ENCODE data around the gene SDK1. TPM values are rescaled to one million over a fixed set of nuclear protein-coding genes. Genes with fewer than 3 reads are reported as not detected.
"Not testable (repeated sequence)": the region's sequence is repeated elsewhere in the genome, so short reads cannot be mapped to it uniquely, and the experiment has no call there.

Gene SDK1
- total RNA-seq, 1 experiment from 2014 or later, result 1.7 TPM

DNA sequence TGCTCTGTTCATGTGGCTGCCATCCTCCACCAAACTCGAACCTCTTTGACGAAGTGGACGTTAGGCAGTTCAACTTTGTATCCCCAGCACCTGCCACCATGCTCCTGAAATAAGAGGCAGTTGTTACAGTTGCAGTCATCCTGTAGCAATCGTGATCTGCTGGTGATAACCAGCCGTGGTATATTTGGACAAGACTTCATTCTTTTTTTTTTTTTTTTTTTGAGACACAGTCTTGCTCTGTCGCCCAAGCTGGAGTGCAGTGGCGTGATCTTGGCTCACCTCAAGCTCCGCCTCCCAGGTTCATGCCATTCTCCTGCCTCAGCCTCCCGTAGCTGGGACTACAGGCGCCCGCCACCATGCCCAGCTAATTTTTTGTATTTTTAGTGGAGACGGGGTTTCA is 640.7 kb downstream of the SDK1 start:
- DNase-seq (ENCODE audit: extremely low read depth, low read depth), result not testable (repeated sequence)

GRCh38 chr7:3942276-3942675 is 641.2 kb downstream of the SDK1 start:
- DNase-seq (ENCODE audit: extremely low read depth, low read depth), result no peak

DNA sequence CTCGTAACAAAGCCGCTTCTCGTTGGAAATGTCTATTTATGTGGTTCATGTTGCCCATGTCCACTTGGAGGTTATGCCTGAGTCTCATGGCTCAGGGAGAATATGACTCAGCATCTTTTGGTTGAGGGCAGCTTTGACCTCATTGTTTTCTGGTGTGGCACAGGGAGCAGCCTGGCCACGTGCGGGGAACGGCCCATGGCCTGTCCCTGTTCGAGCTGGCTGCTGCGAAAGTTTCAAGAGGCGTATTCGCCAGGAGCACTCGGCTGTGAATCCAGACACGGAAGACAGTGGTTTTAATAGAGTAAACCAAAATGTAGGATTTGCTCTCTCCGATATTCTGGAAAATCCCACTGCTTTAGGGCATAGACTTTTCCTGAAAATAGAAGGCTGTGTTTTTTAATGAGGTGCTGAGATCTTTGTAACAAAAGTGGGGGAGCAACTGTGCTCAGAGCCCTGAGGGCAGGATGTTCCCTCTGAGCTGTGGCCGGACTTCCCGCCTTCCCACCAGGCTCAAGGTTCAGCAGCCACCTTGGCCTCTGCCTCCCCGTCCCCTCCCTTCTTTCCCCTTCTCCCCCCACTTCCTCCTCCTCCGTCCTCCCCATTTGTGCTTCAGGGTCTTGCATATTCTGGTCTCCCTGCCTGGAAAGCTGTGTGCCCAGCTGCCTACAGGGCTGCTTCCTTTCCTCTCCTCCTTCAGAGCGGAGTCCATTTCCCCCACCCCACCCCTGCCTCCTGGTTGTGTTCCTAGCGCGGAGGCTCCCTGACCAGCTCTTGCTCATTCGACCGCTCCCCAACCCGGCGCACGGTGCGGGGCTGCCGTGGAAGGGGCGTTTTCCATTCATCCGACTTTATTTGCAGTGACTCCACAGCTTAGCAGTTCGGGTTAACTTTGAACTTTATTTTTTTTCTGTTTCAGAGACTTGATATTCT is 642.0 kb downstream of the SDK1 start:
- no peak for DNase-seq (ENCODE audit: extremely low read depth, low read depth)

GRCh38 chr7:3943779-3944520 is 642.9 kb downstream of the SDK1 start:
- no peak for DNase-seq (ENCODE audit: extremely low read depth, low read depth)

DNA sequence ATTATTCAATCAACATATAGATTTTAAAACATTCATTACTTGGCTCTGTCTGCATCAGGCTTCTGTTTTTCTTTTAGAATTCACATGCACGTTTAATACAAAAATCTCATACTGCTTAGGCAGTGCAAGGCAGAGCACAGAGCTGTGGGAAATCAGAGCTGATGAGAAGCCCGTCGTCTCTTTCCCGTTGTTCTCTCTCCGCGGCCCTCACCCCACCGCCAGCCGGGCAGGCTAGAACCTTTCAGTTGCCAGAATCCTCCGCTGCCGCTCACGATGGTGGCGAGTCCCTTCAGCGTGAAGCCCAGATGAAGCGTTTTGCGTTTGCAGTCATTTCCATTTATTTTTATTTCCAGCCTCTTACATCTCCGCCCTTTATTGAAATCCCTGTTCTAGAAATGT is 648.2 kb downstream of the SDK1 start:
- no peak for DNase-seq (ENCODE audit: extremely low read depth, low read depth)

- no peak for DNase-seq (ENCODE audit: extremely low read depth, low read depth)
Measured at GRCh38 chr7:3950249-3950648, 649.2 kb downstream of the SDK1 start.

DNA sequence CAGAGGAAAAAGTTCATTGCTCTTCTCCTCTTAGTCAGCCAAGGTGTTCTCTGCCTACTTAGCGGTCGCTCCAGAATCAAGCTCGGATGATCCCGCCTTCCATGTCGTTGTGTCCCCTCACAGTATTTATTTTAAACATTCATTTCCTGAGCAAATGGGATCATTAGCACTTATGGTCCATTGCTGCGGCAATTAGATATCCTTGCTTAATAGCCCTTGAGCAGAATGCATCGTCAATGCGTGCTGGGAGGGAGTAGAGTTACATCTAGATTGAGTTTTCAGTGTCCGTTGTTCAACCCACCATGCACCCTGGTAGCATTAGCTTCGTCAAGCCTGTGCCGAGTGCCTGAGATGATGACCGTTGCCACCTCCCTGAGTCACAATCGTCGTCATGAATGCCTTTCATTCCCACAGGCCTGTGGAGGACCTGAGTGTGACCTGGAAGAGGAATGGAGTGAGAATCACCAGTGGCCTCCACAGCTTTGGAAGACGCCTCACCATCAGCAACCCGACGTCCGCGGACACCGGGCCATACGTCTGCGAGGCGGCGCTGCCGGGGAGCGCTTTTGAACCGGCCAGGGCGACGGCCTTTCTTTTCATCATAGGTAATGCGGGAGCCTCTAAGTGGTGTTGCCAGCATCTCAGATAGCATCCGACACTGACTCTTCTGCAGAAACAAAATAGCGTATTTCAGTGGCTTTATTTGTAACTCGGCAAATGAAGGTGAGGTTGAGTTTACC is 650.4 kb downstream of the SDK1 start:
- DNase-seq (ENCODE audit: extremely low read depth, low read depth), result no peak

GRCh38 chr7:3953133-3953532 is 652.1 kb downstream of the SDK1 start:
- DNase-seq (ENCODE audit: extremely low read depth, low read depth), result no peak

- DNase-seq (ENCODE audit: extremely low read depth, low read depth), result no peak
Measured at GRCh38 chr7:3953946-3954345, 652.9 kb downstream of the SDK1 start.

- DNase-seq (ENCODE audit: extremely low read depth, low read depth), result no peak
Measured at GRCh38 chr7:3955026-3955425, 654.0 kb downstream of the SDK1 start.

- no peak for DNase-seq (ENCODE audit: extremely low read depth, low read depth)
Measured at GRCh38 chr7:3955751-3956696, 655.0 kb downstream of the SDK1 start.

DNA sequence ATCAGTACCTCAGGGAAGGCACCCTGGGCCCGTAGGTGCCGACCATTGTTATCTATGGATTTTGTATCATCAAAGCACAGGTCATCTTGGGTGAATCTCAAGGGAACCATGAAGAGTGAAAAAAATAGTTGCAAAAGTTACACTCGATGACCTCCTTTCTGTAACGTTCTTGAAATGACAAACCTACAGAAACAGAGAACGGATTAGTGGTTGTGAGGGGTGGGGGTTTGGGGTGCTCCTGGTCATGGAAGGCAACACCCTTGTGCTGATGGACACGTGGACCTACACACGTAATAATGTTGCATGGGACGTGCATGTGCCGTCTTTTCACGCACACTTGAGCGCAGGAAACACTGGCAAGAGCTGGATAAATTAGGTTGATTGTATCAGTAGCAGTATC is 655.9 kb downstream of the SDK1 start:
- no peak for DNase-seq (ENCODE audit: extremely low read depth, low read depth)

DNA sequence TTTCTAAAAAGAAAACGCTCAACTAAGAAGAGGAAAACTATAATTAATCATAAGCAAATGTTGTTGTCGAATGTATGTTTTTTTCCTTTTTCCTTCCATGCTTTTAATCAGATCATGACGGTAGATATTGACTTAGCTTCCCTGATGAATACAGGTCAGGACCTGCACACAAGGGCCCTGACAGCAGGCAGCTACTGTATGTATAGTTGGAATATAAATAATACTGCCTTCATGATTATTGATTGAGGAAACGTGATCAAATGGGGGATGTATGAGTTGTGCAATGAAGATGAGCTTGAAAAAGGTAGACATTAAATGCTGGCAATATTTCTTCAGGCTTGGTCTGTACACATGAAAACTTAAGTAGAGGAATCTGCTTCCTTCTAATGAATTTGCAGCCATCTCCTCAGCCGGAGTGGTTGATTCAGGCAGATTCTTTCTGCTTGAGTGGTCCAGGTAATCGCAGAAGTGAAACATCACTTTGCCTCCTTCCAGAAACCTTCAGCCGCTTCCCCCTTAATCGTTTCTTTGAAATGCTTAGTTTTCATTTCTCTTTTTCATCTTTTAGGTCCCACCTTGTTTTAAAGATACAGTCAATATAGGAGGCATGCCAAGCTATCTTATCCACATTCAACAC is 656.5 kb downstream of the SDK1 start:
- no peak for DNase-seq (ENCODE audit: extremely low read depth, low read depth)

DNA sequence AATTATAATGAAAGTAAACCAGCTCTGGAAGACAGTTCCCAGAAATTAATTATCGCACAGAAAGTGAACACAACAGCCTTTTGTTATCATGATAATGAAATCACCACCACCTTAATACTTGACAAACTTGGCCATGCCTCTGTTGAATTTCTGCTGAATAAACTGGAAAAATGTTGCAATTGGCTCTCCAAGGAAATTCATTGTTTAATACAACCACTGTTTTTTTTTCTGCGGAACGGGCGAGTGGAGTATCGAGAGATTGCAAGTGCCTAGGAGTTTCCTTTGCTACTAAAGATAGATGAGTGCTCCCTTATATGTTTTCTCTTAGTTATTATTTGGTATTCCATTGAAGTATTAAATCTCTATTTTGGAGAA is 657.0 kb downstream of the SDK1 start:
- DNase-seq (ENCODE audit: extremely low read depth, low read depth), result no peak

DNA sequence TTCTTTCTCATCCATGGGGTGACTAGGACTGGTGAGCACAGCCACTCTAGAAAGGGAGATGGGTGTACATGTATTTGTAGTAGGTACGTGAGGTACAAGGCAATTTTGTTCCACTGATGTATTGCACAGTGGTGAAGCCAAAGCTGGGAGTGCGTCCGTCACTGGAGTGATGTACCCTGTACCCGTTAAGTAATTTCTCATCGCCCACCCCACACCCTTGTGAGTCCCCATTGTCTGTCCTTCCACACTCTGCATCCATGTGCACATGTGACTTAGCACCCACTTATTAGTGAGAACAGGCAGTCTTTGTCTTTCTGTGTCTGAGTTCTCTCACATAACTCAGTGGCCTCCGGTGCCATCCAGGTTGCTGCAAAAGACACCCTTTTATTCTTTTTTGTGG is 658.3 kb downstream of the SDK1 start:
- no peak for DNase-seq (ENCODE audit: extremely low read depth, low read depth)

GRCh38 chr7:3960050-3960763 is 659.2 kb downstream of the SDK1 start:
- DNase-seq (ENCODE audit: extremely low read depth, low read depth), result no peak

DNA sequence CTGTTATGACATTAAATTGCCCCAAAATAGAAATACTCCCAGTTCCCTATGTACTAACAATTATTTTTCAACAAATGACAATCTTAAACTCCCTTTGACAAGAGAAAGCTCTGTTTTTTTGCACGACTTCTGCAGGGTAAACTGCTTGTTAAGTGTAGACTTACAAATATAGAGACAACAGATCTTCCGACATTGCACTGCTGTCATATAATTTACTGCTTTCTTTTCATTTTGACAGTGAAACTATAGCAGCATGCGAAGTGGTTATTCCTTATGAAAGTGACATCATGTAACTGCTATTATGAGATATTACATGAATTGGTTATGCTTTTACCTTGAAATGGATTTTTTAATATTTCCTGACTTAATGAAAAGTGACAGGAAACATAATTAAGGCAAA is 659.9 kb downstream of the SDK1 start:
- no peak for DNase-seq (ENCODE audit: extremely low read depth, low read depth)

GRCh38 chr7:3961857-3962503 is 660.9 kb downstream of the SDK1 start:
- DNase-seq (ENCODE audit: extremely low read depth, low read depth), result no peak

DNA sequence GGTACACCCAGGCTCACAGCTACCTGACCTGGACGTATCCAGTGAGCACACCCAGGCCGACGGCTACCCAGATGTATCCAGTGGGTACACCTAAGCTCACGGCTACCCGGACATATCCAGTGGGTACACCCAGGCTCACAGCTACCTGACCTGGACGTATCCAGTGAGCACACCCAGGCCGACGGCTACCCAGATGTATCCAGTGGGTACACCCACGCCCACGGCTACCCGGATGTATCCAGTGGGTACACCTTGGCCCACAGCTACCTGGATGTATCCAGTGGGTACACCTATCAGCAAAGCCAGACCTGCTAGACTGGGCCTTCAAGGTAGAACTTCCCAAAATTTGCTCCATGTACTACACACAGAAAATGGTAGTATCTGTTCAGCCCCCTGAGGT is 662.7 kb downstream of the SDK1 start:
- DNase-seq (ENCODE audit: extremely low read depth, low read depth), result not testable (repeated sequence)

Data from NCI-H460 (cell line).